Hepatocyte (in vitro differentiated cells): ENCODE data around the gene NPAS2. TPM values are rescaled to one million over a fixed set of nuclear protein-coding genes. Genes with fewer than 3 reads are reported as not detected.

Source experiments
- DNase-seq: peaks from one replicate; pipeline ENCODE4 v3.0.0-alpha.2; 2016; ENCODE audit warnings: low spot score
- H2AFZ ChIP-seq: fragments of 200-600 bp; sonication (generic); 2 replicates; pipeline ENCODE4 v1.6.0; 2016; ENCODE audit warnings: antibody characterized with exemption, mild to moderate bottlenecking
- H3K27ac ChIP-seq: fragments of 200-600 bp; sonication (generic); 2 replicates; pipeline ENCODE4 v1.5.1; 2016; ENCODE audit warnings: mild to moderate bottlenecking
- H3K27me3 ChIP-seq: fragments of 200-600 bp; sonication (generic); 2 replicates; pipeline ENCODE4 v1.6.1; 2016
- H3K36me3 ChIP-seq: fragments of 200-600 bp; sonication (generic); replicated peaks from 2 replicates; pipeline ENCODE4 v1.5.1; 2016; ENCODE audit warnings: low read depth; ENCODE audit not compliant: insufficient read depth
- H3K4me1 ChIP-seq: fragments of 200-600 bp; sonication (generic); 2 replicates; pipeline ENCODE4 v1.5.1; 2016; ENCODE audit warnings: mild to moderate bottlenecking, moderate library complexity; ENCODE audit not compliant: insufficient read depth
- H3K4me2 ChIP-seq: fragments of 200-600 bp; sonication (generic); 2 replicates; pipeline ENCODE4 v1.6.0; 2016
- H3K4me3 ChIP-seq: fragments of 200-600 bp; sonication (generic); 2 replicates; pipeline ENCODE4 v1.5.1; 2016; ENCODE audit warnings: mild to moderate bottlenecking
- H3K79me2 ChIP-seq: fragments of 200-600 bp; sonication (generic); 2 replicates; pipeline ENCODE4 v1.6.0; 2017; ENCODE audit warnings: mild to moderate bottlenecking
- H3K9me2 ChIP-seq: fragments of 200-600 bp; sonication (generic); replicated peaks from 2 replicates; pipeline ENCODE4 v1.6.0; 2017; ENCODE audit warnings: mild to moderate bottlenecking; ENCODE audit not compliant: insufficient read depth
- H3K9me3 ChIP-seq: fragments of 200-600 bp; sonication (generic); 2 replicates; pipeline ENCODE4 v1.5.1; 2016; ENCODE audit warnings: low read depth, mild to moderate bottlenecking
- H4K20me1 ChIP-seq: fragments of 200-600 bp; sonication (generic); 2 replicates; pipeline ENCODE4 v1.6.0; 2016; ENCODE audit warnings: mild to moderate bottlenecking; ENCODE audit not compliant: insufficient read depth, poor library complexity, severe bottlenecking
- CTCF ChIP-seq: fragments of 200-600 bp; sonication (generic); IDR thresholded peaks from 2 replicates; pipeline ENCODE4 v1.5.1; 2016; ENCODE audit warnings: antibody characterized with exemption, mild to moderate bottlenecking; ENCODE audit not compliant: poor library complexity
- EZH2 ChIP-seq: fragments of 200-600 bp; sonication (generic); IDR thresholded peaks from 2 replicates; pipeline ENCODE4 v1.6.1; 2016; ENCODE audit warnings: antibody characterized with exemption, mild to moderate bottlenecking, borderline replicate concordance
- EZH2phosphoT487 ChIP-seq: fragments of 200-600 bp; sonication (generic); IDR thresholded peaks from one replicate; pipeline ENCODE4 v1.6.1; 2018; ENCODE audit warnings: antibody characterized with exemption, mild to moderate bottlenecking, low read depth, moderate library complexity; ENCODE audit not compliant: unreplicated experiment, severe bottlenecking
- WGBS: methylation state at CpG from one replicate; pipeline ENCODE4 v1.1.6; 2016; ENCODE audit warnings: low lambda C conversion rate; ENCODE audit errors: missing lambda C conversion rate; 5-methylcytosine and 5-hydroxymethylcytosine counted together
- polyA plus RNA-seq: library from polyadenylated mRNA; unstranded; fragments of >200 nt; fragmentation: Nextera tagmentation; extraction: Ambion mirVana; gene quantifications from 2 replicates; pipeline ENCODE4 v1.2.1, GENCODE V29; 2016
- total RNA-seq: library from RNA; depleted of rRNA; stranded (reverse); fragments of >200 nt; gene quantifications from 2 replicates; pipeline ENCODE4 v1.2.3, GENCODE V29; 2014

The NPAS2 gene
- total and polyA plus RNA-seq, 2 experiments from 2014 or later = 7.7 to 16.8 TPM

- Histone ChIP-seq H3K9me3 (no peaks in the 10 kb centered on the region), H3K27me3 (no peaks in the 10 kb centered on the region), H4K20me1 (no peaks in the 10 kb centered on the region), H3K4me2 (no peak overlapping the region), H3K4me3 (no peak overlapping the region), H3K4me1 (no peaks in the 10 kb centered on the region), H3K27ac (no peak overlapping the region), H2AFZ (no peak overlapping the region), H3K79me2 (no peaks in the 10 kb centered on the region), H3K9me2 (no peaks in the 10 kb centered on the region), H3K36me3 (no peaks in the 10 kb centered on the region)
- TF ChIP-seq EZH2 (no peak), EZH2phosphoT487 (no peak), CTCF (no peak)
- 90% methylated on average over 5 of the region's 5 CpGs for WGBS
- no peak for DNase-seq
Observed at GRCh38 chr2:100945433-100945740, 125.4 kb downstream of the NPAS2 start.

- 80% methylated on average over 8 of the region's 8 CpGs for WGBS
- H3K27me3 ChIP-seq = no peaks in the 10 kb centered on the region
- TF ChIP-seq EZH2 (no peak), CTCF (no peak), EZH2phosphoT487 (no peak)
- H3K36me3 ChIP-seq = no peaks in the 10 kb centered on the region
- H4K20me1 ChIP-seq = no peaks in the 10 kb centered on the region
- no peak overlapping the region for H2AFZ ChIP-seq
- H3K27ac ChIP-seq = no peak overlapping the region
- no peak overlapping the region for H3K4me3 ChIP-seq
- no peaks in the 10 kb centered on the region for H3K79me2 ChIP-seq
- DNase-seq = no peak
- H3K4me2 ChIP-seq = no peak overlapping the region
- no peaks in the 10 kb centered on the region for H3K9me2 ChIP-seq
- no peaks in the 10 kb centered on the region for H3K4me1 ChIP-seq
- H3K9me3 ChIP-seq = no peaks in the 10 kb centered on the region
Observed at GRCh38 chr2:100945930-100946607, 126.1 kb downstream of the NPAS2 start.

- no peaks in the 10 kb centered on the region for H3K9me3 ChIP-seq
- H2AFZ ChIP-seq = no peak overlapping the region
- H3K36me3 ChIP-seq = no peaks in the 10 kb centered on the region
- 68% methylated on average over 16 of the region's 16 CpGs for WGBS
- DNase-seq = no peak
- no peaks in the 10 kb centered on the region for H4K20me1 ChIP-seq
- H3K4me1 ChIP-seq = no peaks in the 10 kb centered on the region
- TF ChIP-seq CTCF (no peak), EZH2phosphoT487 (no peak), EZH2 (no peak)
- H3K4me2 ChIP-seq = no peak overlapping the region
- no peaks in the 10 kb centered on the region for H3K79me2 ChIP-seq
- H3K27ac ChIP-seq = no peak overlapping the region
- no peaks in the 10 kb centered on the region for H3K27me3 ChIP-seq
- no peak overlapping the region for H3K4me3 ChIP-seq
- no peaks in the 10 kb centered on the region for H3K9me2 ChIP-seq
Observed at GRCh38 chr2:100948942-100949811, 129.2 kb downstream of the NPAS2 start.
